T-helper 2 cell (primary cell): ENCODE results near the gene IGF2R.
A peak's percentile ranks its signal among the peaks of the same experiment; 100 is the strongest.
"Not testable (repeated sequence)": the region's sequence is repeated elsewhere in the genome, so short reads cannot be mapped to it uniquely, and the experiment has no call there.

Experiments
- DNase-seq, 5 experiments: peaks; one replicate each; pipeline versions ENCODE4 v3.0.0 to v3.0.0-alpha.2; 2012 to 2022
- total RNA-seq, 2 donors: gene quantifications; one replicate each; lab custom pipeline; 2026; lab: John Stamatoyannopoulos, UW

IGF2R gene, protein sequence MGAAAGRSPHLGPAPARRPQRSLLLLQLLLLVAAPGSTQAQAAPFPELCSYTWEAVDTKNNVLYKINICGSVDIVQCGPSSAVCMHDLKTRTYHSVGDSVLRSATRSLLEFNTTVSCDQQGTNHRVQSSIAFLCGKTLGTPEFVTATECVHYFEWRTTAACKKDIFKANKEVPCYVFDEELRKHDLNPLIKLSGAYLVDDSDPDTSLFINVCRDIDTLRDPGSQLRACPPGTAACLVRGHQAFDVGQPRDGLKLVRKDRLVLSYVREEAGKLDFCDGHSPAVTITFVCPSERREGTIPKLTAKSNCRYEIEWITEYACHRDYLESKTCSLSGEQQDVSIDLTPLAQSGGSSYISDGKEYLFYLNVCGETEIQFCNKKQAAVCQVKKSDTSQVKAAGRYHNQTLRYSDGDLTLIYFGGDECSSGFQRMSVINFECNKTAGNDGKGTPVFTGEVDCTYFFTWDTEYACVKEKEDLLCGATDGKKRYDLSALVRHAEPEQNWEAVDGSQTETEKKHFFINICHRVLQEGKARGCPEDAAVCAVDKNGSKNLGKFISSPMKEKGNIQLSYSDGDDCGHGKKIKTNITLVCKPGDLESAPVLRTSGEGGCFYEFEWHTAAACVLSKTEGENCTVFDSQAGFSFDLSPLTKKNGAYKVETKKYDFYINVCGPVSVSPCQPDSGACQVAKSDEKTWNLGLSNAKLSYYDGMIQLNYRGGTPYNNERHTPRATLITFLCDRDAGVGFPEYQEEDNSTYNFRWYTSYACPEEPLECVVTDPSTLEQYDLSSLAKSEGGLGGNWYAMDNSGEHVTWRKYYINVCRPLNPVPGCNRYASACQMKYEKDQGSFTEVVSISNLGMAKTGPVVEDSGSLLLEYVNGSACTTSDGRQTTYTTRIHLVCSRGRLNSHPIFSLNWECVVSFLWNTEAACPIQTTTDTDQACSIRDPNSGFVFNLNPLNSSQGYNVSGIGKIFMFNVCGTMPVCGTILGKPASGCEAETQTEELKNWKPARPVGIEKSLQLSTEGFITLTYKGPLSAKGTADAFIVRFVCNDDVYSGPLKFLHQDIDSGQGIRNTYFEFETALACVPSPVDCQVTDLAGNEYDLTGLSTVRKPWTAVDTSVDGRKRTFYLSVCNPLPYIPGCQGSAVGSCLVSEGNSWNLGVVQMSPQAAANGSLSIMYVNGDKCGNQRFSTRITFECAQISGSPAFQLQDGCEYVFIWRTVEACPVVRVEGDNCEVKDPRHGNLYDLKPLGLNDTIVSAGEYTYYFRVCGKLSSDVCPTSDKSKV (N-terminal part only)
- 169 to 178 reads per million in 2 donors for total RNA-seq

DNA sequence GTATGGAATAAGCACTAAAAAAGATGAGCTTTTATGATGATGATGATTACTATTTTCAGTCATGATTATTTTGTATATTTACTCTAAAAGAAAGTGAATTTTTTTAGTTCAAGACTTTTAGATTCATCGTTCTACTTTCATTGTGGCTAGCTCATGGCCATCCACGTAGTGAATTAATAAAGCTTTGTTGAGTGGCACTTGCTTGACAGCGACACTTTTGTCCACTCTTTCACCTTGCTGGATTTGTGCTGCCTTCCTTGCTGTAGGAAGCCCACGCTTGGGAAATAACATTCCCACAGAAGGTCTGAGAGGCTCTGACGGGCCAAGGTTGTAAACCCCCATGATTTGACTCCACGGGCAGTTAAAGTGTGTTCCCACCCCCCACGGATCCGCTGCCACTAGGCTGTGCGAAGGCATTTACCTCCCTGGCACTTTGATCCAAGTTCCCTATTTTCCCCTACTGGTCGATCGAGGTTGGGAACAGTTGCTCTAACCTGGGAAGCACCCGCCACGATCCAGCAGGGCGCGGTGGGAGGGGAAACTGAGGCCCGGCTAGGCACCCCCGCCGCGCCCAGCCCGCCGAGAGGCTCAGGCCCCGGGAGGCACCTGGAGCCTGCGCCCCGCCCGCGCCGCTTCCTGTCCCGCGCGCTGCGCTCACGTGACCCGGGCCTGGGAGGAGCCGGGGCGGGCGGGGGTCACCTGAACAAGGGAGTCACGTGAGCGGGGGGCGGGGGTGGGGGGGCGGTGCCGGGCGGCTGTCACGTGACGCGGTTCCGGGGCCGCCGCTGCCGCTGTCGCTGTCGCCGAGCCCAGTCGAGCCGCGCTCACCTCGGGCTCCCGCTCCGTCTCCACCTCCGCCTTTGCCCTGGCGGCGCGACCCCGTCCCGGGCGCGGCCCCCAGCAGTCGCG is at the start of gene IGF2R:
Gene IGF2R, plus strand, starts transcription at position 788 of the 909 bp plus-strand sequence. CDS start 165 bp downstream, outside the sequence.
- DNase-seq, result peak; percentile 87 to 97 (median 90)

DNA sequence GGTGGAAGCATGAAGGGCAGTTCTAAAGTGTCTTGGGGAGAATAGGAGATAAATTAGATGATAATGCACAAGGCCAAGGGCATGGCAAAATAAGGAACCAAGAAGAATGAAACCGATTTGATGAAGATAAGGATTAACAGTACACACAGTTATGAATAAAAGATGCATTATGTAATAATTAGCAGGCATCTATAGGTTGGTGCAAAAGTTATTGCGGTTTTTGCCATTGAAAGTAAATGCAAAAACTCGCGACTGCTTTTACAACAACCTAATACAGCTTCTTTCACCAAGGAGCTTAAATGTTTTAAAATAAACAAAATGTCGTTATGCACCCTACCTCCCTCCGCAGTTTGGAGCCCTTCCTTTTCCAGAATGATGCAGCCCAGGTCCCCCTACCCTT is 49.1 kb upstream of the IGF2R start:
- no peak for DNase-seq

DNA sequence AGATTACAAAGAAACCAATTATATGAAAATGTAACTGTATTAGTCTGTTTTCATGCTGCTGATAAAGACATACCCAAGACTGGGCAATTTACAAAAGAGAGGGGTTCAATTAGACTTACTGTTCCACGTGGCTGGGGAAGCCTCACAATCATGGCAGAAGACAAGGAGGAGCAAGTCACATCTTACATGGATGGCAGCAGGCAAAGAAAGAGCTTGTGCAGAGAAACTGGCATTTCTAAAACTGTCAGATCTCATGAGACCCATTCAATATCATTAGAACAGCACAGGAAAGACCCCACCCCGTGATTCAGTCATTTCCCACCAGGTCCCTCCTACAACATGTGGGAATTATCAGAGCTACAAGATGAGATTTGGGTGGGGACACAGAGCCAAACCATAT is 44.7 kb upstream of the IGF2R start:
- DNase-seq, result not testable (repeated sequence)

DNA sequence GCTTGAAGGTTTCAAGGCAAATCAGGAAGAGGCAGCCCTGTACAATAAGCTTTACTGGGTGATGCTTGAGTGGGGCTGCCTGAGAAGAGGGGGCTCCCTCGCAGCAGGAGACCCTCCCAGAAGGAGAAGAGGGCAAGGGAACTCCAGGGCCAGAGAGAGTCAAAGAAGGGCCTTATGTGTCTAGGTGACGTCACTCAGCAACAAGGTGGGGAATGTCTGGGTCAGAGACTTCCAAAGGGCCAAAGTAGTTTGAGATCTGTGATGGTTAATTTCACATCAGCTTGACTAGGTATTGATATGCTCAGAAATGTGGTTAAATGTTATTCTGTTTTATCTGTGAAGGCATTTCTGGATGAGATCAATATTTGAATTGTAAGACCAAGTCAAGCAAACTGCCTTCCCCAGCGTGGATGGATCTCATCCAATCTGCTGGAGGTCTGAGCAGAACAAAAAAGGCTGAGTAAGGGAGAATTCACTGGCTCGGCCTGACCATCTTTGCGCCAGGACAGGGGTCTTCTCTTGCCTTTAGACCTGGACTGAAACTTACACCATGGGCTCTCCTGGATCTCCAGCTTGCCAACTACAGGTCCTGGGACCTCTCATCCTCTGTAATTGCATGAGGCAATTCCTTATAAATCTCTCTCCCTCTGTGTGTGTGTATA is 42.2 kb upstream of the IGF2R start:
- no peak for DNase-seq

DNA sequence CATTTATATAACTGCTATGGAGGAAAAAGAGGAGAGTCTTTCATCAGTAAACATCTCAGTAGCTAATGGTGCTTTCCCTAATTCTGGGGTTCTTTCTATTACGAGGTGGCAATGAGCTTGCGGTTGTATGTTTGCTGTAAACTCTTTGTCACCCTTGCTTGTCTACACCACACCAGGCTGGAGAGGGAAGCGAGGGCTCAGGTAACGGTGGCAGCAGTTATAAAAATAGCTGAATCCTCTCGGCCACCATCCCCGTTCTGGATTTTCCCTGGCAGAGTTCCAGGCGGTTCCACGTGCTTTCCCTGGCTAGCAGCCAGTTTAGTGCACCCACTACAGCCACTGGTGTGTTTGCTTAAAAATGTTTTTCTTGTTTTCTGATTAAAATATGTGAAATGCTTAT is 39.1 kb upstream of the IGF2R start:
- peak; percentile 21 to 52 (median 37) for DNase-seq

DNA sequence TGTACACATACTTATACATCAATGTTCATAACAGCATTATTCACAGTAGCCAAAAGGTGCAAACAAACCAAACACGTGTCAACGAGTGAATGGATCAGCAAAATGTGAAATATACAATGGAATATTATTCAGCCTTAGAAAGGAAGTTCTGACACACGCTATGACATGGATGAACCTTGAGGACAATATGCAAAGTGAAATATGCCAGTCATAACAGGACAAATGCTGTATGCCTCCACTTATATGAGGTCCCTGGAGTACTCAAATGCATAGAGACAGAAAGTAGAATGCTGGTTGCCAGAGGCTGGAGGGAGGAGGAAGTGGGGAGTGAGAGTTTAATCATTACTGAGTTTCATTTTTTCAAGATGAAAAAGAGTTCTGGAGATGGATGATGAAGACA is 37.8 kb upstream of the IGF2R start:
- peak in 1 of 5 experiments; percentile 82 for DNase-seq

DNA sequence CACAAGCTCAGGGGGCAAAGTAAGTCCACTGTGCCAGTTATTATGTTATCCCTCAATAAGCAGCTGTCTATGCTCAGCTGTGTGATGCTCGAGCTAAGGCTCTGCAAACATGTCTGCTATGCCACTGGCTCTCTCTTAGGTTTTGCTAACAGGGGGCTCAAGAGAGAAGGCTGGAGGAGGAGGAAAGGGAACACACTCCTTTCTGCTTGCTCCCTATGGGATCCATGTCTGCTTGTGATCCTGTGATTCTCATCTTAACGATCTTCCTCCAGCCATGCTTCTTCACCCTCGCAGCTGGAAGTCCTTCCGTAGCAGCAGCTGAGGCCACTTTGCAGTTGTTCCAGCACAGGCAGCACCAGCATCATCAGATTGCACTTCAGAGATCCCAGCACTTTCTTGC is 37.0 kb upstream of the IGF2R start:
- no peak for DNase-seq

DNA sequence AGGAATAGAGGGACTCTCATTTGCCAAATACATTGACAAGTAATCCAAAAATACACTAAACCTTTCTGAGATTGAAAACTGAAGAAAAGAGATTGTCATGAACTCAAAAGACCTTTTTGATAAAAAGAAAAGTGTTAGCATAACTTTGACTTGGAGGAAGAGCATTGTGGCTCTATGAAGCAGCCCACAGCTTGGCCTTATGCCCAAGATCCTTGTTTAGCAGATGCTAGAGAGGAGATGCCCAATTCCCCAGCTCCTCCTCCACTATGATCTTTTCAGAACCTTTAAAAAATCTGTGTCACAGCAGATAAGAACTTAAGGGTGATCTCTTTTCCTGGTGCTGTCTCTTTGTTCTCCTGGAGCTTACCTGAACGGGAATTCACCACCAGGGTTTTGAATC is 35.8 kb upstream of the IGF2R start:
- DNase-seq, result no peak

DNA sequence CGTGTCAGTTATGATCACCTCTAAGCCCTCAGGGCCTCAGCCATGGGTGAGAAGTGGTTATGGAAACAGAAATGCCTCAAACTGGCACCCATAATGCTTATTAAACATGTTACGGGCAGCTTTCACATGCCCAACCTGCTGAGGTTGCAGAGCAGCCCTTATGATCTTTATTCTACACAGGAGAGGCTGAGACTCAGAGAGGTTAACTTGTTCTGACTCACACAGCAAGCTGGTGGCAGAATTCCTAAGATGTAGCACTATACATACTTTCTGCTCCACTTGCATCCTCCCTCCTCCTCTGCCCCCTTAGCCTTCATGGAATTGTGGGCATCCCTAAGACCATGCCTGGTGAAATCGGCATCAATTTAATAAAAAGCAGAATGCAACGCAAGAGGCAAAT is 34.7 kb upstream of the IGF2R start:
- no peak for DNase-seq

DNA sequence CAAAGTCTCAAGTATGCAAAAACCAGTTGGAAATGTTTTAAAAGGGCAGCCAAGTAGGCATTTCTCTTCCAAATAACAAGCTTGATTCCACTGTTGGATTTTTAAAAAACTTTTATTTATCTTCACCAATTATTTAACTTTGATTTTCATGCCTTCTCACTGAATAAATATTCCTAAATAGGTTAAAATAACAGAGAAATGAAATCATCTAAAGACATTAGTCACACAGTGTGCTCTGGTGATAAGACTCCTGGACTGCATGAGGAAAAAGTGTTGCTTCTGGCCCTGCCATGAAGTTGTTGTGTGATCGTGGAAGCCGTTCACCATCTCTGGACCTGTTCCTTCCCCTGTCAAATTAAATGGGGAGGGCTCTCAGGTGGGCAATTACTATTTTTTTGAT is 33.8 kb upstream of the IGF2R start:
- DNase-seq, result no peak

DNA sequence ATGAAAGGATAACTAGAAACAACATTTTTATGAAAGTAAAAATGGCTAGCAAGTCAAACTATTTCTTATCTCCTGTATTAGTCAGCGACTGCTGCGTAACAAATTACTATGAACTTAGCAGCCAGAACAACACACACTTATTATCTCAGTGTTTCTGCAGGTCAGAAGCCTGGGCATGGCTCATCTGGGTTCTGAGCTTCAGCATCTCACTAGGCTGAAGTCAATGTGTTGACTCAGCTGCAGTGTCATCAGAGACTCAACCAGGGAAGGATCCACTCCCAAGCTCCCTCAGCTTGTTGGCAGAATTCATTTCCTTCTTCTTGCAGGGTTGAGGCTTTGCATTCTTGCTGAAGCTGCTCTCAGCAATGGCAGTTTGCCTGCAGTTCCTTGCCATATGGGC is 33.2 kb upstream of the IGF2R start:
- no peak for DNase-seq

DNA sequence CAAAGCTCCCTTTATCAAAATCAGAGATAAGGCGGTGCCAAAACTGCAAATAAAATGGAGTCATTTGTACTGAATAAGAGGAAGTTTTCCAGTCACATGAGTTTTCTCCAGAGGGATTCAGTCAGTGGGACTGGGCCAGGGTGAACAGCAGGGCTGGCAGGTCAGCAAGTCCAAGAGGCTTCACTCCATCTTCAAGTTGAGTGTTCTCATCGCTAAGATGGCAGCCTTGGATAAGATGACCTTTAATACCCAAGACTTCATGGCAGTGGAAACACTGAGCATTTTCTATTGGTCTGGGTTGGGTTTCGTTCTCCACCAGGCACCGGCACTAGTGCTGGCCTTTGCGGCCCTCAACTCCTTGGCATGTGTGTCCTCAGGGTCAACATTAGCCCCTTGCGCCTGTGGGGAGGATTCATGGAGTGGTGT is 29.3 kb upstream of the IGF2R start:
- DNase-seq, result no peak

DNA sequence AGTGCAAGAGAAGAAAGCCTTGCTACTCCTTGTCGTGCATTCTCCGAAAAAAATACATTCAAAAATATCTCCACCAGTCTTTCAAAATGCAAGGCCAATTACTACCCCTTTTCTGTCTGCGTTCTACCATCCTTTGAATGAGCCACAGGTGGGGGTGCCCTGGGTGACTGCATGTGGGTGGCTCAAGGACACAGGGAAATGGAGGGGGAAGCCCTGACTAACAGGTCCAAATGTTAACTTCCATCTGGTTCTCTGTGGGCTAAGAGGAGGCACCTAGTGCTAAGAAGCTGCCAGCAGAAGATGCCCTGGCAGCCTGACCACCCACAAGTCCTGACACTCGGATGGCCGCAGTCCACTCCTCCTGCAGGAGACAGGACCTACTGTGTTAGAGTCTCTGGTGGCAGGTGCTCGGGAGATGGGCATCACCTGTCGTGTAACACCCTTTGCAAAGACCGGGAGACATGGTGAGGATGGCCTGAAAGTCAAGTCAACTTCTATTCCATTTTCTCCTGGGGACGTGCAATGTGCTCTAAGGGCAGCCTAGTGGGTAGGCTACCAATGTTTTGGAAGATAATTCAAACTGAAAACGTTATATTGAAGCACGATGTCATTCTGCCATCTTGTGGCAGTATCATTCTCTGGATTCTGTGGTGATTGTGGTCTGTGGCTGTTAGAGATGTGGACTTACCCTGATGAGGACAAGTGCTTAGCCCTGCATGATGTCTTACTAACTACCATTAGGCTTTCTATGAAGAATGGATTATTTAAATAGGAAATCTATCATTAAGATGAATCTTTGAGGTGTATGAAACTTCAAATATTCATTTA is 27.4 kb upstream of the IGF2R start:
- DNase-seq, result peak in 2 of 5 experiments; percentile 33 to 73

DNA sequence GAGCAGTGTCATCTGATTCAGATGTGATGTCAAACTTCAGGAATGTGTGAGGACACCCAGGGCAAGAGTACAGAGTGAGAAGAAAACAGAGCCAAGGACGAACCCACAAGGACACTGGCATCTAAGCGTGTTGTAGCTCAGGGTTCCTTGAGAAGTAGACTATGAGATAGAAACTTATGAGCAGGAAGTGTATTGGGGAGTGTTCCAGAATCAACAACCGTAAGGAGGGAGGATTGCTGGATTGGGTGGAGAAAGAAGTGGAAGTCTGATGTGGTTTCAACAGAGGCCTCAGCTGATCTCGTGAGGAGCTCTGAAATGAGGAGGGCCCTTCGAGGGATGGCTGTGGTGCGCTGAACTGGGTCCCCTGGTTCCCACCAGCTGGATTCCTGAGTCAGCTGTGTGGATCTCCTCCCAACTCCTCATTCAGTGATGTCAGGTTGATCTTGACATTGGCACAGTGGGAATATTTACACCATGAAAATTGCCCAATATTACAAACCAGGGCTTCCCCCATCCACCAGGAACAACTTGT is 25.7 kb upstream of the IGF2R start:
- no peak for DNase-seq

DNA sequence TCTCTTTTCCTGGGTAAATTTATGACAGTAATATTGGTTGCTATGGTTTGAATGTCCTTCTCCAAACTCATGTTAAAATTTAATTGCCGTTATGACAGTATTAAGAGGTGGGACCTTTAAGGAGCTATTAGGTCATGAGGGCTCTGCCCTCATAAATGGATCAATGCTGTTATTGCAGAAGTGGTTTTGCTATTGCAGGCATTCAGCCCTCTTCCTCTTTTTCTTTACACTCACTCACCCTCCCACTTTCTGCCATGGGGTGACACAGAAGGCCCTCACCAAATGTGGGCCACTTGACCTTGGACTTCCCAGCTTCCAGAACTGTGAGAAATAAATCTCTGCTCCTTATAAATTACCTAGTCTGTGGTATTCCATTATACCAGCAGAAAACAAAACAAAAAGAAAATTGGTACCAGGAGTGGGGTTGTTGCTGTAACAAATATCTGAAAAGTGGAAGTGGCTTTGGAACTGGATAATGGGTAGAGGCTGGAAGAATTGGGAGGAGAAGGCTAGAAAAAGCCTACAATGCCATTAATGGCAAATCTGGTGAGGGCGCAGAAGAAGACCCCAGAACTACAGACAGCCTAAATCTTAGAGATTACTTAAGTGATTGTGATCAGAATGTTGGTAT is 24.8 kb upstream of the IGF2R start:
- DNase-seq, result no peak

DNA sequence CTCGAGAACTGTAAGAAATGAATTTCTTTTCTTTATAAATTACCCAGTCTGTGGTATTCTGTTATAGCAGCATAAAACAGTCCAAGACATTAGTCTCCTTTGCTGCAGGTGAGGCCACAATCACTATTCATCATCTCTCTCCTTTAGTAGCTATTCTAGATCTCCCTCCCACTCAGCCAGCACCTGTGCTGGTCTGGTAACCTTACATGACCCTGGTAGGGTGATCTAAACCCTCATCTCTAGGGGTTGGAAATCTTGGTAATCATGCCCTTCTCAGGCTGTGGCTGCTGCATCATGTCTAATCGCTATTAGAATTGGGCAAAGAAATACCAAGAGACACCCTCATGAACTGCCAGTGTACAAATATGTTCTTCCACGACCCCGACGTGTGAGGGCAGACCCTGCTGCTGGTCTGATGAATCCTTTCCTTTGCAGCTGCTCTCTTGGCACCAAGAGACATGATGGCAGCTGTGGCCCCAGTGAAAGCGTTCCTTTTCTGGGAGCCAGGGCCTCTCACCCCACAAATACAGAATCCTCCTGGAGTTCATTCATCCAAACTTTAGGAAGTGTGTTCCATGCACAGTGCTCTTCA is 23.0 kb upstream of the IGF2R start:
- no peak for DNase-seq

DNA sequence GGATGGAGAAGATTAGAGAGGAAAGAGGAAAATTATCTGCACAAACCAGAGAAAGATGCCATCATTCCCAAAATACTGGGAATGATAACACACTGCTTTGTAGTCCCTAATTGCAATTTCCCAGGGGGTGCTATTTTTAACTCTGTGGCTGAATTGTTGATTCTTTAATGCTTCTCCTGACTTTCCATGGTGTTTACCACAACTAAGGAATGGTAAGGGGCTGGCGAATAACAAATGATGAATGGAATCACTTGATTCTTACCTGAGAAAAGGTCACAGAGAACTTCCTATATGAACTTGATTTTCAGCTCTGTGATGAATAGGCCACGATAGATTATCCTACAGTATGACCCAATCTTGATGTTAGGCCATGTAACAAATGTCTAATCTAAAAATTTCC is 22.0 kb upstream of the IGF2R start:
- no peak for DNase-seq

DNA sequence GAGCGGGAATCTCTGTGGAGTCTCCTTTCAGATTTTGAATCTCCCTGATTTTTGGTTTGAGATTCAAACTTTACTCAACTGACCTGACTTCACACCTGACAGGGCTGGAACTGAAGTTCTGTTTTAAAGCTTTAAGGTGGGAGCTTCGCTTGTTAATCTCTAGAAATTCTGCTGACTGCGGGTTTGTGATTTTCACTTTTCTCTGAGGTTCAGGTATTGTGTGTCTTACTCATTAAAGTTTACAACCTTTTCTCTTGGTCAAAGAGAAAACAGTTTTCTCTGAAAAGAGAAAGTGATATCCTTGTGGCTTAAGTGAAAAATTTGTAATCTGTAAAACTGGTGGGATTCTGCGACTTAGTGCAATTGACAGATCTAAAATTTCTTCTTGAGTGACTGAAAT is 20.7 kb upstream of the IGF2R start:
- no peak for DNase-seq

DNA sequence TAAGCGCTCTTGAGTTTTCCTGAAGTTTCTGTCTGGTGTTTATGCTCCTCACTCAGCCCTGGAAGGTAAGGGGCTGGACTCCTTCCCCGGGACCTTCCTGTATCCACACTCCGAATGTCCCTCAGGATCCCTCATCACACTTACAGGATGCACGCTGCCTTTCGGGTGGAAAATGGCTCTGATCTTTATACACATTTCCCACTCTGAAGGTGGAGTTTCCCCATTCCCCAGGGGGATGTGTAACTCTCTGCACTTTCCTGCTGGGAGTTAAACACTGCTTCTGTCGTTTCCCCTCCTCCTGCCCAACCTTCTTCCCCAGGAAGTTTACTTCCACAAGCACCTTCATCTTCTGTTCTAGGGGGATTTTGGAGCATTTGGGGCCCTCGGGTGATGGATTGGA is 17.1 kb upstream of the IGF2R start:
- DNase-seq, result no peak
